Lung microvascular endothelial cell (primary cell): Measurements from ENCODE around the gene GNA14. TPM values are rescaled to one million over a fixed set of nuclear protein-coding genes. Genes with fewer than 3 reads are reported as not detected.
"Not testable (repeated sequence)": the region's sequence is repeated elsewhere in the genome, so short reads cannot be mapped to it uniquely, and the experiment has no call there.

Experiments used
- DNase-seq, 2 donors: peaks; one replicate each; pipeline versions ENCODE4 v3.0.0 to v3.0.0-alpha.2; 2010; ENCODE audit warnings: low read depth in 2 of 2
- total RNA-seq: library from RNA; depleted of rRNA; stranded (reverse); fragments of >200 nt; gene quantifications from 2 replicates; pipeline ENCODE4 v1.2.1, GENCODE V29; 2014

Gene GNA14
- 12.6 and 70.2 TPM in 2 replicates for total RNA-seq

DNA sequence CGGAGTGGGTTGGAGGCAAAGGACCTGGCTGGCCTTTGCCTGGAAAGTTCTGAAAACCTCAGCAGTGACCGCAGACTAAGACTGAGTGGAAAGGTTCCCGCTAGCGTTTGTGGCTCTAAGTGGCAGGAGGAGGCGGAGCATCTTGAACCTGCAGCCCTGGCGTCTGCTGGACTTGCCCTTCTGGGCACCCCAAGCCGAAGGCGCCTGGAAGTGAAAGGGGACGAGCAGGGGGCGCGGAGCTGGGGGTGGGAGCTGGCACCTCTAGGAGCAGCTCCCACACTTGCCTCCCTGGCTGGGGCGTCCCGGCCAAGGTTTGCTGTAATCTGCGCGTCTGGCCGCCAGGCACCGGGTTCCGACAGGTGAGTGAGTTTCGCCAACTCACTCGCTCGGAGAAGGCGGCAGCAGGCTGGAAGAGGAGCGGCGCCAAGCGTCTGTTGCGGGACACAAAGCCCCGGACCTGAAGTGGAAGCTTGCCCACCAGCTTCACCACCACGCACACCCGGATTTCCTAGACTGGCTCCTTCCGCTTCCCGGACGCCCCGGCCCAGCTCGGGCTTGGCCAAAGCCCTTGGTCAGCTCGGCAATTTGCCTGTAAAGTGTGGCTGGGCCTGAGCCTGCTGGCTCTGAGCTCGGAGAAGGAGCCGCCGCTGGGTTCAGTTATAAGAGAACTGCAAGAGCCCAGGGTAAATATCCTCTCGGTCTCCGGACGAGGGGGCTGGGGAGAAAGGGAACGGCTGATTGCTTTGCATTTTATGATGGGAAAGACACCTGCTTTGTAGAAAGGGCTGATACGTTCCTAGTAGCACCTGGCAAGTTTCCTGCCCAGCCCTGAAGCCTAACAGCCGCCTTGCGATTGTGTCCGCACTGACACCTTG lies at the start of gene GNA14:
Gene GNA14, minus strand, starts transcription at position 89 of the 875 bp plus-strand sequence. CDS start 529 bp downstream, outside the sequence.
- DNase-seq, result peak; percentile 41 to 78

DNA sequence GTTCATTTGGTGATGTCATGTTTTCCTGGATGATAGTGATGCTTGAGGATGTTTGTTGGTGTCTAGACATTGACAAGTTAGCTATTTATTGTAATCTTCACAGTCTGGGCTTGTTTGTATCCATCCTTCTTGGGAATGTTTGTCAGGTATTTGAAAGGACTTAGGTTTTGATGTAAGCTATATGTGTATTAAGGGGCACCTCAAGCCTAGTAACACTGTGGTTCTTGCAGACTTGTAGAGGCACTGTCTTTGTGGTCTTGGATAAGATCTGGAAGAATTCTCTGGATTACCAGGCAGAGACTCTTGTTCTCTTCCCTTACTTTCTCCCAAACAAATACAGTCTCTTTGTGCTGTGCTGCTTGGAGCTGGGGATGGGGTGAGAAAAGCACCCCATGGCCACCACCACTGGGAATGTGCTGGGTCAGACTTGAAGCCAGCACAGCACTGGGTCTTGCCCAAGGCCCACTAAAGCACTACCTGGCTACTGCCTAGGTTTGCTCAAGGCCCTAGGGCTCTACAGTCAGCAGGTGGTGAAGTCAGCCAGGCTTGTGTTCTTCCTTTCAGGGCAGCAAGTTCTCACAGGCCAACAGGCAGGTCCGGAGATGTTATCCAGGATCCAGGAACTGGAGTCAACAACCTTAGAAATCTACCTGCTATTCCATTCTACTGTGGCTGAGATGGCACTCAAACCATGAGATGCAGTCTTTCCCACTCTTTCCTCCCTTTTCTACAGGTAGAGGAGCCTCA lies 49.3 kb upstream of the GNA14 start:
- DNase-seq, result no peak

DNA sequence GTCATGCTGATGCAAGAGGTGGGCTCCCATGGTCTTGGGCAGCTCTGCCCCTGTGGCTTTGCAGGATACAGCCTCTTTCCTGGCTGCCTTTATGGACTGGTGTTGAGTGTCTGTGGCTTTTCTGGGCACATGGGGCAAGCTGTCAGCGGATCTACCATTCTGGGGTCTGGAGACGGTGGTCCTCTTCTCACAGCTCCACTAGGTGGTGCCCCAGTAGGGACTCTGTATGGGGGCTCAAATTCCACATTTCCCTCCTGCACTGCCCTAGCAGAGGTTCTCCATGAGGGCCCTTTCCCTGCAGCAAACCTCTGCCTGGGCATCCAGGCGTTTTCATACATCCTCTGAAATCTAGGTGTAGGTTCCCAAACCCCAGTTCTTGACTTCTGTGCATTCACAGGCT lies 42.6 kb upstream of the GNA14 start:
- not testable (repeated sequence) for DNase-seq

DNA sequence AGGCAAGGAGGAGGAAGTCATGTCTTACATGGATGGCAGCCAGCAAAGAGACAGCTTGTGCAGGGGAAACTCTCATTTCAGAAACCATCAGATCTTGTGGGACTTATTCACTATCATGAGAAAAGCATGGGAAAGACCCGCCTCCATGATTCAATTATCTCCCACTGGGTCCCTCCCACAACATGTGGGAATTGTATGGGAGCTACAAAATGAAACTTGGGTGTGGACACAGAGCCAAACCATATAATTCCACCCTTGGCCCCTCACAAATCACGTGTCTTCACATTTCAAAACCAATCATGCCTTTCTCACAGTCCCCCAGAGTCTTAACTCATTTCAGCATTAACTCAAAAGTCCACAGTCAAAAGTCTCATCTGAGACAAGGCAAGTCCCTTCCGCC lies 42.0 kb upstream of the GNA14 start:
- not testable (repeated sequence) for DNase-seq

DNA sequence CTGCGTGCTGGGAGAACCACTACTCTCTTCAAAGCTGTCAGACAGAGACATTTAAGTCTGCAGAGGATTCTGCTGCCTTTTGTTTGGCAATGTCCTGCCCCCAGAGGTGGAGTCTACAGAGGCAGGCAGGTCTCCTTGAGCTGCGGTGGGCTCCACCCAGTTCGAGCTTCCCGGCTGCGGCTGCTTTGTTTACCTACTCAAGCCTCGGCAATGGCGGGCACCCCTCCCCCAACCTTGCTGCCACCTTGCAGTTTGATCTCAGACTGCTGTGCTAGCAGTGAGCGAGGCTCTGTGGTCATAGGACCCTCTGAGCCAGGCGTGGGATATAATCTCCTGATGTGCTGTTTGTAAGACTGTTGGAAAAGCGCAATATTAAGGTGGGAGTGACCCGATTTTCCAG lies 39.6 kb upstream of the GNA14 start:
- not testable (repeated sequence) for DNase-seq

DNA sequence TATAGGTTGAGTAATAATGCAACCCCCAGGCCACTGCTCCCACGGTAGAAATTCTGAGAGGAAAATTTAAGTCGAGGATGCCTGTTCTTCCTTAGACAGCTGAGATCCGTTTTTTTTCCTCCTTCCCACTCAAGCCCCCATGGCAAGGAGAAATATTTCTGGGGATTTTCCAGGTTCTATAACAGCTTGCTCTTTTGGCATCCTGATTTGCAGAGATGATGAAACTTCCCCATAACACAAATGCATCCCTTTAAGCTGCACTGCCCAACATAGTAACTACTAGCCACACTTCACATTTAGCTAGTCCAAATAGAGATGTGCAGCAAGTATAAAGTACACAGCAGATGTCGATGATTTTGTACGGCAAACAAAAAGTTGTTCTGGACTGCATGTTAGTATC lies 32.5 kb upstream of the GNA14 start:
- no peak for DNase-seq

DNA sequence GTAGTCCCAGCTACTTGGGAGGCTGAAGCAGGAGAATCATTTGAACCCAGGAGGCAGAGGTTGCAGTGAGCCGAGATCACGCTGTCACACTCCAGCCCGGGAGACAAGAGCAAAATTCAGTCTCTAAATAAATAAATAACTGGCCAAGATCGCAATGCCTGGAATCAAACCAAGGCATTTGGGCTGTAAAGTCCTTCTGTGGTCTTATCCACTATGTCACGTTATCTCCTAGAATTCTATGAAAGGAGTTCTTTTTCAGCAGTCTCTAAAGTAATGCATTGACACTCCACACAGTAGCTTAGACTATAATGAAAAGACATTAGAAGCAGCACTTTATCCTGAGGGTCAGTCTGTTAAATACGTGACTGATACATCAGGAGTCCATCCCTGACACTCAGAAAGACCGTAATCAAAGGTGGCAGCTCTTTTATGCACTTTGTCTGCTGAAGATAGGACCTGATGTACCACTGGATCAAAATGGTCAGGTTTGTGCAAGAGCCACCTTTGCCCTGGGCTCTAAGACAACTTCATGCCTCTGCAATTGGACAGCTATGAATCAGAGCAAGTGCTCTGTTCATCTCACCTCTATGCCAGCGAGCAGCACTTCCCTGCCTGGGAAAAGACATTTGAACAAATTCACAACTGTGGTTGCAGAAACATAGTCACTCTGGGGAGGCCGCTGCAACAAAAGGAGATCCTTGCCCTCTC lies 31.7 kb upstream of the GNA14 start:
- no peak for DNase-seq

DNA sequence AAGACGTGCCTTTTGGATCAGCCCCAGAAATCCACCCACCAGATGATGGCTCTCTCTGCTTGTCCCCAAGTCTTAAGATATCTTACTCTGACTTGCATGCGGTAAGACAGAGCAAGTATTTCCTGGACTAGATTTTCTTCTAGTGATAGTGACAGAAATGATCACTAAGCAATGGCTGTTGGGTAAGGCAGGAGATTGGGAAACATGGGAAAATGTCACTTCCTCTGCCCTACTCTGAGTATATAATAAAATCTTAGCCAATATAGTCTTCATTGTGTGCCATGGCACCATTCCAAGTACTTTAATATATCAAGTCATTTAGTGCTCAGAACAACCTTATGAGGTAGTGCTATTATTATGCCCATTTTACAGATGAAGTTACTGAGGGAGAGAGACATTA lies 31.0 kb upstream of the GNA14 start:
- DNase-seq, result peak in 1 of 2 donors; percentile 37

DNA sequence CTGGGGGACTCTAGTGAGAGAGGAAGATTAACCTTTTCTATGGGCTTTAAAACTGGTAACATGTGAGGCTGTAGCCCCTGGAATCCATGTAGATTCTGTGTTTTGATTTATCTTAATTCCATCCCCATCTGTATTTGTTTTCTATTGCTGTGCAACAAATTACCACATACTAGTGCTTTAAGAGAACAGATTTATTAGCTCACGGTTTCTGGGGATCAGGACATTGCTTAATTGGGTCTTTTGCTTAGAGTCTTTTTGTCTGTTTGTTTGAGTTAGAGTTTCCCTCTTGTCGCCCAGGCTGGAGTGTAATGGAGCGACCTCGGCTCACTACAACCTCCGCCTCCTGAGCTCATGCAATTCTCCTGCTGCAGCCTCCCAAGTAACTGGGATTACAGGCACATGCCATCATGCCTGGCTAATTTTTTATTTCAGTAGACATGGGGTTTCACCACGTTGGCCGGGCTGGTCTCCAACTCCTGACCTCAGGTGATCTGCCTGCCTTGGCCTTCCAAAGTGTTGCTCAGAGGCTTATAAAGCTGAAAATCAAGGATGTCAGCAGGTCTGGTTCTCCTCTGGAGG lies 29.9 kb upstream of the GNA14 start:
- DNase-seq, result no peak

DNA sequence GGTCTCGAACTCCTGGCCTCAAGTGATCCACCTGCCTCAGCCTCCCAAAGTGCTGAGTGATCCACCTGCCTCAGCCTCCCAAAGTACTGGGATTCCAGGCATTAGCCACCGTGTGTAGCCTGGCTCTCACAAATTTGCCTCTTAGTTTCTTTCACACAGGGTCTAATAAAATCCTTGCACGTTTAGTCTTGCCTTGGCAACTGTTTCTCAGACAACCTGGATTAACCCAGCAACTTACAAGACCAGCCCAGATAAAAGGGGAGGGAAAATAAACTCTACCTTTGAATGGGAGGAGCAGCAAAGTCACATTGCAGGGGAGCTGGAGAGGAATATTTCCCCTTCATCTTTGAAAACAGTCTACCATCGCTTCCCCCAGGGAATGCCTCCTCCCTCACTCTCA lies 29.3 kb upstream of the GNA14 start:
- DNase-seq, result no peak

DNA sequence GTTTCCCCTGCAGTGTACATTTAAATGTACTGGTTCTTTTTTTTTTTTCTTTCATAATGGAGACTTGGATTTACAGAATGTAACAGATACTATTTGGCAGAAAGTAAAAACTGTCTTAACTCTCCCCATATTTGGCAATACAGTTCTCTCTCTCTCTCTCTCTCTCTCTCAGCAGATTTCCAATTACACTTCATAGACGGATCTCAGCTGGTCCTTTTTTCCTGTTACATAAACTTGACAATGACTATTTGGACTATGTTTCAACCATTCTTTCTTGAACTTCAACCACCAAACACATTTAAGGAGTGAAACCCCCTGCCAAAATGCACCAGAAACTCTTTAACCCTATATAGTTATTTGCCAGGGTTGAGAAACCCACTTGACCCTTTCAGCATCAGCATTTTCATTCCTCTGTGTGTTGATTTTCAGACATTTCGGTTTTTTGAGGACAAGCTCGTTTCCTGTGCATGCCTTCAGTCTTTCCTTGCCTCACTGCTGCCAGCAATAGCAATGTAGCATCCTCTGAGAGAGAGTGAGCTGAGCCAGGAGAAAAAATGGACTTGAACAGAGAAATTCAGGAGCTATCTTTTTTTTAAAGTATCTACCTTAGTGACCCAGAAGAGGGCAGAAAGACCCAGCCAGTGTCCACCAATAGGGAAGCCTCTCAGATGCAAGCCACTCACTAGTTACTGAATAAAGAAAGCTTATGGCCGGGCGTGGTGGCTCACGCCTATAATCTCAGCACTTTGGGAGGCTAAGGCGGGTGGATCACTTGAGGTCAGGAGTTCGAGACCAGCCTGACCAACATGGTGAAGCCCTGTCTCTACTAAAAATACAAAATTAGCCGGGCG lies 26.0 kb upstream of the GNA14 start:
- peak in 1 of 2 donors; percentile 15 for DNase-seq

DNA sequence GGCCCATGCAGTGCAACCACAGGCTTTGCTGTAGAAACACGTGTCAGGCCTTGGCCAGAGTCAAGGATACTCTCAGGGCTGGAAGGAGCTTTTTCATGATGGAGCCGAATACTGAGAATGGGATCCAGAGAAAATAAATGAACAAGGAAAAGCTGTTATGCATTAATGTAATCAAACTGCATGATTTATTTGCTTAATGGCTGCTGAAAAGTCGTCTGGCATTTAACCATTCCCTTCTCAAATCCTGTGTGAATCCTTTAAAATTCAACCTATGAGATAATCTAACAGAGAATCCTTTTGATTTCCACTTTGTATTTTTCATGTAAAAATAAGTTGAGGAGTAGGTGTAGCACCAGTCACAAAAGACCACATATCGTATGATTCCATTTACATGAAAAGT lies 24.1 kb upstream of the GNA14 start:
- no peak for DNase-seq

DNA sequence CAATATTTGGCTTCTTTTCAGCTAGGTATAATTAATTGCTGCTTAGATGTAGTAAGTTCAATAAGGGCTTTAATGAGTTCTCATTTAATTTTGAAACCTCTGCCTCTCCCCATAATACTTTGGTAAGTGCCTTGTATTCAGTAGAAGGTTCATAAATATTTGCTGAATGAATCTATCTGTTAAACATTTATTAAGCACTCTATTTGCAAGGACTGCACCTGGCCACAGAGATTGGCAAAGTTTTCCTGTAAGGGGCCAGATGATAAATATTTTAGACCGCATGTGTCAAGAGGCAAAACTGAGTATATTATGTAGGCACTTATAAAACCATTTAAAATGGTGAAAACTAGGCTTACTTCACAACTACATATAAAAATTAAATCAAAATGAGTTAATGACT lies 19.0 kb upstream of the GNA14 start:
- no peak for DNase-seq

DNA sequence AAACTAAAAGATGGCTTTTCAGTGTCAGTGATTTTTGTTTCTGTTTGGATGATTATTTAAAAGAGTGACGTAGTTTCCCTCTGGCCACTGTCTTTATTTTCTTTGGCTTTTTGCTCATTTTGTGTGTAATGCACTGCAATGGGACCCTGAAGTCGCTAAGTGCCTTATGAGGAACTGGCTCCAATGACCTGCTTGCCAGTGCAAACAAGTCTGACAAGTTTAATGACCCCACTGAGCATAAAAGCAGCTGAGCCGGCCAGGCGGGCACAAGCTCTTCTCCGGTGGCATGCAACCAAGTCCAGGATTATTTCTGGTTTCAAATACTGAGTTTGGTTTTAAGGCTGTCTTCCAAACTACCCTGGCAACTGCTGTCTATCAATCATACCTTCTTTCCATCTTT lies 15.6 kb upstream of the GNA14 start:
- peak; percentile 40 to 70 for DNase-seq

DNA sequence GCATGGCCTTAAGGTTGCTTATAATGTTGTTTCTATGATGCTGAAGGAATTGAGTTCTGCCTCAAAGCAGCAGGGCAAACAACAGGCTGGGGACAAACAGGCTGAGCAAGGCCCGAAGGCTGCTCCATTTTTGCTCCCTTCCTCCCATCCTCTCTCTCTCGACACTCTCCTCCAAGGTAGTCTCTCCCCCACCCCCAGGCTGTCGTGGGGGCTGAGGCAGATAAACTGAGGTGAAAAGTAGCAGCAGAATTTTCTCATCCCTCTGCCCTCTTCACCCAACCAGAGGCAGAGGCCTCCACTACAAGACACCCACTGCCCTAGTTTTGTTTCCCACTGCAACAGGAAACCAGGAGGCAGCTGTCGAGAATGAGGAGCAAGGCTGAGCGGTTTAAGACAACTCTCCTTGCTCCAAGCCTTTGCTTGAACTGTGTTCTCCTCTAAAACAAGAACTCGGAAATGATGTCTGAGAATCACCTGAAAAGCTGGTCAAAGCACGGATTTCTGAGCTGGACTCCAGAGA lies 13.5 kb upstream of the GNA14 start:
- DNase-seq, result no peak

DNA sequence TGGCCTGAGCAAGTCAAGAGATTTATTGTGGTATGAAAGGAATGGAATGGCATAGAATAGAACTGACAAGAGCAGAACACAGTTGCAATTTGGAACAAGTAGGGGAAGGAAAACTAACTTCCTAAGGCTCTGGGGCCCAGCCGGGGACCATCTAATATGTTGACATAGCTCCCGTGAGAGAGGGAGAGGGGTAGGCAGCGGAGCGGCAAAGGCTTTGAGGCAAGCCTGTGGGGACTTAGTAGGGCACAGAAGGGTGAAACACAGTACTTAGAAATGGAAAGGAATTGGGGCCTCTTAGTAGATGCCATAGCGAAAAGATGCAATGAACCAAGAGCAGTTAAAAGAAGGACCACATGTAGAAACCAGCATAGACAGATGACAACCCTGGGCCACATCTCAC lies 11.8 kb upstream of the GNA14 start:
- DNase-seq, result peak in 1 of 2 donors; percentile 7

DNA sequence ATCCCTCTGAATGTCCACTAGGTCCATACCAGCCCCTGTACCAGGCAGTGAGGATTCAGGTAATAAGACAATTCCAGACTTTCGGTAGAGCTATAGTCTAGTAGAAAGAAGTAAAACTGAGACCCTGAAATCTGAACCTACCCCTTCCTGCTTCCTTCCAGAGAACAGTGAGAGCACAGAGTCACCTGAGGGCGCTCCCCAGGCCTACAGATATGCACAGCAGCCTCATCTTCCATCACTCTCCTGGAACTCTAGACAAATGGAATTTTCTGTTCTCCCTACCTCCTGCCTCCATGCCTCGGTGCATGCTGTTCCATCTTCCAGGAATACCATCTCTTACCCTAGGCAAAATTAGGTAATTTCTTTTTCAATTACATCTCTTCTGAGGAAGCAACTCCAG lies 3.1 kb upstream of the GNA14 start:
- no peak for DNase-seq

DNA sequence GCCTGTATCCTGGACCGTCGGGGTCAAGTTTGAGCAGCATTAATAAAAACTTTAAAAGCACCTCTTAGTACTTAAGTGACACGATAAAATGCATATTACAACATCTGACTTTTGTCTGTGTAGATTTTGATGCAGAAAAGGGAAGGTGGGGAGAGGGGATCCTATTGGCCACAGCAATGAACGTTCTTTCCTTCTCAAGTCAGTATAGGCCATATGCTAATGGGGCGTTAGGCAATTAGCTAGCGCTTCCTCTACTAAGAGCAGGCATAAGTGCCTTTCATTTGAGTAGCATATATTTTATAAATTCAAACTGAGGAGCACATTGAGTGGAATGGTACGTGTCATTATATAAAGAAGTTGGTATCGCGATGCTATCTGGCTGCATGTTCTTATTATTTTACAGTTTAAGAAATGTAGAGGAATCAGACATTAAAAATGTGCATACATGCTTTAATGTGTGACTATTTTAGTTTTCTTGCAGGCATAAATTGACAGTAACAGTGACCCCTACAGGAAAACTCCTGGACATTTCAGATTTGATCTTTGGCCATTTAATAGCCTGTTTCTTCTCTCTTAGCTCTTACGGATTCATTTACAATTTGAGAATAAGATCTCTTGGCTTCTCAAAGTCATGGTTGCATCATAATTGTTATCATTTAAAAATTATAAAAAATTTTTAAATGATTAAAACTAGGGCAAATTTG lies 1.1 kb upstream of the GNA14 start:
- peak; percentile 60 to 65 for DNase-seq

DNA sequence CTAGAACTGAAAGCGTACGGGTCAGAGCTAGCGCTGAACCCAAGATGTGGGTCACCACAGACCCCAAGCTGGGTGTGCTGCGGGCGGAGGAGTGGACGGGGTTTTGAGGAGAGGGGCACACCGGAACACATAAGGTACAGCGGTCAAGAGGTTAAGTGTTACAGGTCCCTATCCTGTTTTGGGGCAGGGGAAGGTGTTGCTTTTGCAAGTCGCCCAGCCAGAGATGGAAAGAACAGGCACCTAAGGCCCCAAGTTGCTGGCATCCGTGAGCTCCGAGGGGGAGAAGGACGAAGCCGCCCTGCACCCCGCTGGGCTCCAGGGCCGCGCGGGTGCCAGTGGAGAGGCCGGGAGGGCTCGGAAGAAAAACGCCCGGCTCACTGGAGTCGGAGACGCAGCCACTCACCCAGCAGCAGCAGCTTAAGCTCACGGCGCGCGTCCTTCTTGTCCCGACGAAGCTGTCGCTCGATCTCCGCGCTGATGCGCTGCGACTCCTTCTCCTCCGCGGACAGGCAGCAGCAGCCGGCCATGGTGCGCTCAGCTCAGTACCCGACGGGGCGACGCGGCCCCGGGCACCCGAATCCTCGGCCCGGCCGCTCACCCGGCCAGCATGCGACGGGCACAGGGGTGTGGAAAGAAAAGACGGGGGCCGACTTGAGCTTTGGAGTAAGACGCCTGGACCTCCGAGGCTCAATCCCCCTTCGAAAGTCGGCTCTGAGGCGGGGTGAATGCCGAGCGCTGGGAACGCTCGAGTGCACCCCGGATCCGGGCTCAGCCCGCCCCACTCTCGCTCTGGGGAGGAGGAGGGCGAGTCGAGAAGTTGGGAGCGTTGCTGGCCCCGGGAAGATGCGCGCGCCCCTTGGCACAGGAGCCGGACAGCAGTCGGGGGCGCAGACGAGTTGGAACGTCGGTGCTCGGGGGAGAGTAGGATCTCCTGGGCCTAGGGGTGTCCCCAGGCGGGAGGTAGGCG lies 572 bp downstream of the GNA14 start:
- peak; percentile 54 to 56 for DNase-seq
